Right renal pelvis (tissue), 4 donors: ENCODE data around the gene NDRG4. TPM values are rescaled to one million over a fixed set of nuclear protein-coding genes. Genes with fewer than 3 reads are reported as not detected.

Source experiments
- DNase-seq, 4 donors: peaks; one replicate each; pipeline ENCODE4 v3.0.0-alpha.2; 2013; ENCODE audit warnings: low read depth in 4 of 4, low spot score in 3 of 4, missing footprints in 1 of 4
- polyA plus RNA-seq, 4 donors: library from polyadenylated mRNA; unstranded; fragments of 120-200 nt; gene quantifications; one replicate each; pipeline ENCODE4 v1.2.1, GENCODE V29; 2013; ENCODE audit not compliant: insufficient read length in 4 of 4

The NDRG4 gene
- polyA plus RNA-seq, 4 donors, result 9.9 to 12.1 (median 11.2) TPM

DNA sequence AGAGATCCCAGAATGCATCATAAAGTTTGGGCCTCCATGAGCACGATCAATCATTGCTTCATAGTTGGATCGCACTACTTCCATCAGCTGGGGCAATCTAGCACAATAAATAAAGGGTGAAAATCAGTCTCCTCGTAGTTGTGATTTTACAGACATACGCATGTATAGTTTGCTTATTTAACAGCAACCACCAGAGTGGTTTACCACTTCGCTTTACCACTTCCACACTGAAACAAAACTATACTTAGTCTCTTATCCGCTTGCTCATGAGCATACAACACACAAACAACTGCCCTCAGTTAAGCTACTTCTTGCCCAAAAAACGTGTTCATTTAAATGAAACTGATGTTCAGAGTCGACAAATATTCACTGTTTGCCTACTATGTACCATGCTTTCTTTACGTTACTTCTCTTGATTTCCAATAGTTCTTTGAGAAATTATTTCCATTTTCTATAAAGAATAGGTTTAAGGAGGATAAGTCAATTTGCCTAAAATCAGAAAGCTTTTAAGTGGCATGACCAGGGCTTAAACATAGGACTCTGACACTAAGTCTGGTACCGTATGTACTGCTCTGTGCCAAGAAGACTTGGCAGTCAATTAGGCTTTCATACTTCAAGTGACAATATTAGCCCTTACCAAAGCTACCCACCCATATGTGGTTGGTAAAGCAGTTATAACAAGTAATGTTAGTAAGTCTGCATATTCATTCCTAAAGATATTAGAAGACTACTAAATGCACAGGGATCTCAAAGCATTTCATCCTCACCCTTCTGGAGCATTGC is 37.4 kb downstream of the NDRG4 start:
- no peak for DNase-seq

DNA sequence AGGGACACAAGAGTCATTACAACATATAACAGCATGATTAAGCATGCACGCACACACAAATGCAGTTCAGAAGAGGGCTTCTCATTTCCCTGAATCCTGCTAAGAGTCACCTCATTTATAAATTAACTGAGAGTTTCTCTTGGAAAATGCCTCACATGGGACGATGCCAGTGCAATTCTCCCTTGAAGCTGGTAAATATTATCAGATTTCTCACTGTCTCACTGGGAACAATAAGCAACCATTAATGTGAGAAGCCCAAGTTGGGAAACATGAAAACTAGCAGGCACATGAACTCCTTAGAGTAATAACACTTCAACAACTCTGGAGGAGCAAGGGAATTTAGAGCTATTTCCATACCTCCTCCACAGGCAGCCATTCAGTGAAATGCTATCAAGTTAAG is 41.8 kb downstream of the NDRG4 start:
- DNase-seq, result no peak

DNA sequence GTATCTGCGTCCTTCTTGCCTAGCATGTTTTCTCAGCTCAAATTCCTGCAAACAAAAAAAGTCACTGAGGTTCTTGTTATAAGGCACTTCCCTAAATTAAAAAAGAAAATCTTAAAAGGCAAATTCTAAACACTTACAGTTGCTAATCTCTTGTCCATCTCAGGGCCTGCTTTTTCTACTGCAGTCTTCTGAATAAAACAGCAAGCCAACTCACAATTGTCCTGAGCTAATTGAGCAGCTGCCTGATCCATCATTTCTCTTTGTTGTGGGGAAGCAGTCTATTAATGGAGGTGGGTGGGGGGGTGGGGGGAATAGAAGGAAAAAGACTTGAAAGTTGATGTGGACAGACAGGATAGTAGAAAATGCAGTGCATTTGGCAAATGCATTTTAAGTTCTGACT is 42.3 kb downstream of the NDRG4 start:
- no peak for DNase-seq

DNA sequence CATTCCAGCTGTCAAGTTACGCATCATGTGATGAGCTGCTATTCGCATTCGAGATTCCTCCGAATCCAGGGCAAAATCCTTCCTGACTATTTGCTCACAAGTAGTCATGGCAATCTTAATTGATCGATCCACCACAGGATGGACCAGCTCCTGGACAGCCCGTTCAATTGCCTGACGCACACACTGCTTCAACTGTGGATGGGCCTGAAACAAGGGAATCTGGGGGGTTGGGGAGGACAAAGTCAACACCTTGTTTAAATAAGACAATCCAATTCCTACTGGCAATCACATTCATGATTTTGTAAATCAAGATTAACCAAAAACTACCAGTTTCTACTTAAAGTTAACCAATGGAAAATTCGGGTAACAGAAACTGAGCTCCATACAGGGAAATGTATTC is 43.7 kb downstream of the NDRG4 start:
- DNase-seq, result no peak

DNA sequence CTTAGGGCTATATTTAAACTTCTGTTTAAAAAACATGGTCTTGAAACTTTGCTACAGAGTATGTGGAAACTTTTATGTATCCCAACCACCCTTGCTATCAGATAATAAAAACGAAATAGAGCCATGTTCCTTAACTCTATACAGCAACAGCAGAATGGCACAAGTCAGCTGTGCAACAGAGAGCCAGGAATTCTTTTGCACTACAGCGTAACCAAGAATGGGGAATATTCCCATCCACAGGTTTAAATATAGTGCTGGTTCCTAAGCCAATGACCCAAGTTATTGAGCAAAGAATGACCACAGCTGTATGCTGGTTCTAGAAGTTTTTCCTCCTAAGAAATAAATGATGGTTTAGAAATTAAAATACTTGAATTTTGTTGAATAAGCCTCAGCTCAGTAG is 48.4 kb downstream of the NDRG4 start:
- no peak for DNase-seq

DNA sequence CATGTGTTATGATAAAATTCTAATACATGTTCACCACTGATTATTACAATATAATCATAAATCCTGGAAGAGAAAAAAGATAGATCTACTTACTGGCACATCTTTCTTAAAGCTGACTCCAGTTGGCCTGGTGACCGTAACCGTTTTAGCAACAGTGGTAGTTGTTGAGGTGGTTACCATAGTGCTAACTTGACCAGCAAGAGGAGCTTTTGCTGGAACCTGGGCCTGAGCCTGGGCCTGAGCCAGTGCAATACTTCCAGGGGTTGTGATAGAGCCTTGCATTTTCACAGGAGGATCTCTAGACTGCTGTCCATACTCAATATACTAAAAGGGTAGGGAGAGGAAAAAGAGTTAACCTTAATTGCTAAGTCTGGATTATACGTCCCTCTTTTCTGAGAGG is 51.6 kb downstream of the NDRG4 start:
- DNase-seq, result no peak

DNA sequence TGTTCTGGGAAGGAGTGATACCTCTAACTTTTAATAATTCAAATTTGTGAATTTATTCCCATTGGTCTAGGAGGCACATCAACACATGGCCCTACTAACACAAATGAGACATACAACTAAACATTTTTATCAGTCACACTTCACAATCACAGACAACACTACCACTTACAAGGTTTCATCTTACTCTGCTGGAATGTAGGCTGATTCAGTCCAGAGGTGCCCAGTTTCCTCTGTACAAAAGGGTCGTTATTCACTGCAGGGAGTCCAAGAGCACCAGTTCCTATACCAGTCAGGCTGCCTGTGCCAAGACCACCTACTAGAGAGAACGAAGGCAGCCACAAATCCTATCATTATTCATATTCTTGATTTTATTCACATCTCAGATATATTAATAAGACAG is 56.7 kb downstream of the NDRG4 start:
- no peak for DNase-seq

Other genes with a start within 250 kb of the NDRG4 start
- gene PRSS54, start 205.1 kb upstream of the NDRG4 start, polyA plus RNA-seq, result under 1 TPM in 1 of 4 donors, not detected in 3; 0.04 TPM
- gene GINS3, start 107.7 kb upstream of the NDRG4 start, polyA plus RNA-seq, result 10 to 100 TPM; 11.5 to 14.0 (median 12.4) TPM
- 10 to 100 TPM; 27.9 to 31.8 (median 28.9) TPM for gene SETD6, start 15.4 kb downstream of the NDRG4 start, polyA plus RNA-seq
- gene CNOT1, start 129.7 kb downstream of the NDRG4 start, polyA plus RNA-seq, result 100 to 1,000 TPM; 161 to 182 (median 174) TPM
- 10 to 100 TPM; 12.9 to 18.3 (median 14.8) TPM for gene SLC38A7, start 184.6 kb downstream of the NDRG4 start, polyA plus RNA-seq
- gene GOT2, start 234.2 kb downstream of the NDRG4 start, polyA plus RNA-seq, result 100 to 1,000 TPM in 3 of 4 donors, 10 to 100 TPM in 1; 98.8 to 116 (median 103) TPM